Stimulated activated CD8-positive, alpha-beta memory T cell treated with anti-CD3 and anti-CD28 coated beads, Interleukin-4, amount 100 ng/mL, for 48 hours (primary cell): Measurements from ENCODE around the gene FRA10AC1.

Experiments
- DNase-seq: peaks from one replicate; pipeline ENCODE4 v3.0.0-alpha.2; 2020

Gene FRA10AC1

DNA sequence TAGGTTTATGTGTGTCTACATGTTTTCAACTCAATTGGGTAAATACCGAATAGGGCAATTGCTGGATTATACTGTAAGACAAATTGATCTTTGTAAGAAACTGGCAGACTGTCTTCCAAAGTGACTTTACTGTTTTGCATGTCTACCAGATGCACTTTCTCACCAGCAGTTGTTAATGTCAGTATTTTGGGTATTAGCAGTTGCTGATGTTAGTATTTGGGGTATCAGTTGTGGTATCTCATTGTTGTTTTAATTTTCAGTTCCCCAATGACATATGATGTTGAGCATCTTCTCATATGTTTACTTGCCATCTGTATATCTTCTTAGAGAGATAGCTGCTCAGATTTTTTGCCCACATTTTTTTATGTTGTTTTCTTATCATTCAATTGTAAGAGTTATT, 79.5 kb downstream of the FRA10AC1 start:
- DNase-seq, result no peak

DNA sequence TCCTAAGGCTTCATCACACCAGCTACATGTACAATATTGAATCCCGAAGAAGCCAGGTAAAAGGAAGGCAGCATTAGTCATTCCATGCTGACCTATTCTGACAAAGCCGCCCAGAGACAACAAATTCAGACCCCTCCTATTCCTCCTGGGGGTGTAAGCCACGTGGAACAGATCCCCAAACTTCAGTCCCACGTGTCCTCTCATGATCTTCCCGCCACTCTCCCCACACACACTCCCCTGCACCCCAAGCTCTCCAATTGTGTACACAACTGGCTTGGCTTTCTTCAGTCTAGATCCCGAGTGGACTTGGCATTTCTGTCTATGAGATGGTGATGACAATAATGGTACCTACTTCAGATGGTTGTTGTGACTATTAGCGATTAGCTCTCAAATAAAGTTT, 81.5 kb downstream of the FRA10AC1 start:
- no peak for DNase-seq
